K562 (cell line): ENCODE data around the gene LTBP4. TPM values are rescaled to one million over a fixed set of nuclear protein-coding genes. Genes with fewer than 3 reads are reported as not detected.

Source experiments
- CHD7 ChIP-seq: fragments of 200-600 bp; sonication (generic); IDR thresholded peaks from one replicate; pipeline ENCODE4 v1.6.1; 2012; ENCODE audit warnings: mild to moderate bottlenecking, low read depth, low read length, inconsistent platforms
- CREB1 ChIP-seq, 2 experiments: sonication (generic) in 1 of 2; formaldehyde crosslinking in 1 of 2; IDR thresholded peaks; 2 replicates each; pipeline versions ENCODE4 v1.6.1 to v1.8.0; 2012 to 2022; ENCODE audit warnings: inconsistent platforms in 1 of 2, mild to moderate bottlenecking in 1 of 2, missing genetic modification reagents in 1 of 2, moderate library complexity in 1 of 2
- CTCFL ChIP-seq: IDR thresholded peaks from 2 replicates; pipeline ENCODE4 v1.6.1; 2011; ENCODE audit warnings: borderline replicate concordance, low read depth, mild to moderate bottlenecking, moderate library complexity, low read length; ENCODE audit not compliant: insufficient read depth, poor library complexity, severe bottlenecking
- ILF3 ChIP-seq: fragments of 450-650 bp; IDR thresholded peaks from 2 replicates; pipeline ENCODE4 v1.6.1; 2018; ENCODE audit warnings: antibody characterized with exemption, mild to moderate bottlenecking, moderate library complexity, borderline replicate concordance
- MCM7 ChIP-seq, 2 experiments: fragments of 450-650 bp; IDR thresholded peaks; 2 replicates each; pipeline ENCODE4 v1.6.1; 2016 to 2018
- ZBTB26 ChIP-seq: fragments of 450-650 bp; formaldehyde crosslinking; IDR thresholded peaks from 2 replicates; pipeline ENCODE4 v1.4.0; 2022; ENCODE audit warnings: missing genetic modification characterization
- ZNF507 ChIP-seq: conservative IDR thresholded peaks from 2 replicates; pipeline ENCODE4 v1.6.1; 2017; ENCODE audit warnings: missing genetic modification characterization, missing compliant biosample characterization
- polyA plus RNA-seq, 8 experiments: library from polyadenylated mRNA; depleted of rRNA in 4 of 8; stranded (reverse) in 5 of 8; unstranded in 3 of 8; fragments of >200 nt; fragmentation: Nextera tagmentation in 2 of 8; fragmentation: Illumina TruSeq in 1 of 8; extraction: Ambion mirVana in 2 of 8; extraction: Trizol in 1 of 8; gene quantifications; 2 replicates each; pipeline versions ENCODE4 v1.2.1 to v1.2.3, GENCODE V29; 2011 to 2014; ENCODE audit warnings: inconsistent platforms in 1 of 8, missing spikeins in 1 of 8
- total RNA-seq, 7 experiments: library from RNA; depleted of rRNA in 6 of 7; stranded (reverse); fragments of >200 nt in 6 of 7; fragmentation: Illumina TruSeq in 2 of 7; extraction: Trizol in 2 of 7; gene quantifications; 2 replicates each; pipeline versions ENCODE4 v1.2.1 to v1.2.3, GENCODE V29; 2011 to 2021; ENCODE audit warnings: low replicate concordance in 1 of 7
- TF ChIP-seq, protein P1 (sequence below): sonication (generic); formaldehyde crosslinking; IDR thresholded peaks from 2 replicates; pipeline ENCODE4 v1.8.0; 2022; ENCODE audit warnings: missing genetic modification reagents, mild to moderate bottlenecking, moderate library complexity, borderline replicate concordance

The LTBP4 gene
- total and polyA plus RNA-seq, 9 of the 15 experiments (the other 6 are each of a cell fraction or from before 2014, with no cell fraction given): 0.35 to 160 (median 31.6) TPM

DNA sequence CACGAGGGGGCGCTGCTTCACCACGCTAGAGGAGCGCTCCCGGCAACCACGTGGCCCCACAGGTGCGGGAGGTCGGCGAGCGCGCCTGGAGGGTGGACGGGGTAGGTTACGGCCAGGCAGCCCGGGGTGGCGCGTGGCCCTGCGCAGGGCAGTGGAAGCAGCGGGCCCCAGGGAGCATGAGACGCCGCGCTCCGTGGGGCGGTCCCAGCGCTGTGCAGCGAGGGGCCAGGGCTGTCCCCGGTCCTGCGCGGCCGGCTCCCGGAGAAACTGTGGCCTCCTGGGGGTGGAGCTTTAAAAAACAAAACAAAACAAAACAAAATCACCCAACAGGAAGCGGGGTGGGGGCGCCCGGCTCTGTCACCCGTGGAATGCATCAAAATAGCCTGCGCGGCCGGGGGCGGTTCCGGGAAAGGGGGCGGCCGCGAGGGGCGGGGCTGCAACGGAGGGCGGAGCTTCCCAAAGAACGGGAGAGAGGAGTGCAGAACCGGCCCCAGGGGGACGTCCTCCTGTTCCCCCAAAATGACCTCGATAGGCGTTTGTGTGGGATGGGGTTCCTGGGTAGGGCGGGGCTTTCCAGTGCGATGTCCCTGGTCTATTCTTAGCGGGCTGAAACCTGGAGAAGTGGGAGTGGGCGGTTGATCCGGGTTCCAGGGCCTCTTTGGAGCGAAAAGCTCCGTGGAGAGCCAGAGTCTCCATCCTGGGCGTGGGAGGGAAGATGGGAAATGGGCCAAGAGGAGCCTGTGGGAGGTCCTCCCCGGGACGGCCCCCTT is 61.9 kb downstream of the LTBP4 start (continued):
- TF ChIP-seq ILF3: no peak
- no peak for TF ChIP-seq ZNF507 (tag)
- no peak for TF ChIP-seq MCM7 (IDR thresholded peaks at IDR 0.05)
- TF ChIP-seq, protein P1, sequence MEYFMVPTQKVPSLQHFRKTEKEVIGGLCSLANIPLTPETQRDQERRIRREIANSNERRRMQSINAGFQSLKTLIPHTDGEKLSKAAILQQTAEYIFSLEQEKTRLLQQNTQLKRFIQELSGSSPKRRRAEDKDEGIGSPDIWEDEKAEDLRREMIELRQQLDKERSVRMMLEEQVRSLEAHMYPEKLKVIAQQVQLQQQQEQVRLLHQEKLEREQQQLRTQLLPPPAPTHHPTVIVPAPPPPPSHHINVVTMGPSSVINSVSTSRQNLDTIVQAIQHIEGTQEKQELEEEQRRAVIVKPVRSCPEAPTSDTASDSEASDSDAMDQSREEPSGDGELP (CRISPR knock-in tag): peak; percentile 92
- no peak for TF ChIP-seq CHD7
- no peak for TF ChIP-seq ZBTB26
- TF ChIP-seq CTCFL: peak; percentile 67
- TF ChIP-seq CREB1 (IDR thresholded peaks at IDR 0.05): peak; percentile 3; the same call in 1 of the 2 replicates
- TF ChIP-seq CREB1 (CRISPR knock-in tag; IDR thresholded peaks at IDR 0.05): peak; percentile 60; the same call in 1 of the 2 replicates
